ENCODE results near the gene SPDEF. TPM values are rescaled to one million over a fixed set of nuclear protein-coding genes. Genes with fewer than 3 reads are reported as not detected.
A peak's percentile ranks its signal among the peaks of the same experiment; 100 is the strongest.

Gene SPDEF
- total and polyA plus RNA-seq, 2 donors (not counting 1 experiment from before 2014, with no cell fraction given): 0.10 TPM; not detected in 1

DNA sequence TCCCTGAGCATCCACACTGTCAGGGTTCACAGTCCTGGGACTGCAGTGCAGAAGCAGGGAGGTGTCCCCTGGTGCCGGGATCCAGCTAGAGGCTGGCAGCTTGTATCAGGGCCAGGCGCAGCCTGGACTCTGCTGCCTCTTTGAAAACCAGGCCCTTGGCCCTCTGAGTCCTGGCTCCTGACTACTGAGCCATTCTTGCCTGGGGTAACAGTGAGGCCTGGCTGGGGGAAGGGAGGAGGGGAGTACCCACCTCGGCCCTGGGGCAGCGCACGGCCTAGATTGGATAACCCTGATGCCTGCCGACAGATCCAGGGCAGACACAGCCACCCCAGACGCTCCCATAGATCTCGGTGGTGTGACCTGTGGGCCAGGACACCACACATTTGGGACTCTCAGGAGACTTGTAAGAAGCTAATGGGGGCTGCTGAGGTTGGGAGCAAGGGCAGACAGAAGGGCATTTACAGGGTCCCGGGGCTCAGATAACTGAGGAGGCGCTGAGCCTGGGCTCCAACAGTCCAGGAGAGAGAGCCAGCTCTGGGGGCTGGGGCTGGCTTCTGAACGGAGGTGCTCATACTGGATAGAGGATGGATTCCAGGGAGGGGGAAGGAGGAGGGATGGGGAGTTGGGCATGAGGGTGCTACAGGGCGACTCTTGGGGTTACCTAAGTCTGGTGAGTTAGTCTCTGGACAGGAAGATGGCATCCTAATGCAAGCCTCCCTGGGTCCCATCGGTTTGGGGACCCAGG is 30.5 kb downstream of the SPDEF start:
- no peaks in the 10 kb centered on the region for H3K27me3 Mint-ChIP-seq
- Histone ChIP-seq H3K36me3 (replicated peaks in 1 of 2; ENCODE audit: control extremely low read depth in 1 of 2, control insufficient read depth in 1 of 2, extremely low read depth in 1 of 2, insufficient read depth in 2 of 2, low read length in 1 of 2) (no peaks in the 10 kb centered on the region), H3K27ac (ENCODE audit: low read length in 2 of 2) (no peak overlapping the region), H3K79me2 (ENCODE audit: control insufficient read depth, insufficient read depth, low read length) (no peaks in the 10 kb centered on the region), H3K9ac (ENCODE audit: low read length) (no peak overlapping the region), H4K20me1 (ENCODE audit: control insufficient read depth, insufficient read depth, low read length, poor library complexity, severe bottlenecking) (no peaks in the 10 kb centered on the region), H3K4me2 (replicated peaks; ENCODE audit: low read depth, low read length, poor library complexity, severe bottlenecking) (peak overlapping the region; percentile 68), H3K4me3 (ENCODE audit: control extremely low read depth in 1 of 5, extremely low read depth in 1 of 5, insufficient read depth in 1 of 5, low read depth in 2 of 5, low read length in 4 of 5) (no peak overlapping the region), H2AFZ (ENCODE audit: insufficient read depth, low read depth, low read length, poor library complexity, severe bottlenecking) (peak overlapping the region; percentile 75), H3K27me3 (replicated peaks in 1 of 4; ENCODE audit: control extremely low read depth in 1 of 4, control insufficient read depth in 3 of 4, insufficient read depth in 4 of 4, low read length in 3 of 4) (no peaks in the 10 kb centered on the region), H3K4me1 (ENCODE audit: control insufficient read depth in 2 of 2, insufficient read depth in 2 of 2, low read length in 2 of 2) (peaks cover 13 to 20% of the 10 kb centered on the region in 2 donors), H3K9me3 (ENCODE audit: control extremely low read depth in 1 of 3, control insufficient read depth in 2 of 3, insufficient read depth in 1 of 3, low read length in 2 of 3) (no peaks in the 10 kb centered on the region)
- H3K27ac Mint-ChIP-seq: peak overlapping the region; percentile 32
- intact Hi-C loops (cut with micrococcal nuclease): loop anchor here (10.0 kb wide), 1 partner anchor 341 kb away; no protein-coding TSS in a partner anchor
- H3K4me3 Mint-ChIP-seq: peak overlapping the region; percentile 19
- POLR2A ChIA-PET: no interaction called here
- H3K9me3 Mint-ChIP-seq (ENCODE audit: insufficient read depth): no peaks in the 10 kb centered on the region
- DNase-seq: no peak
- CTCF ChIA-PET: interaction anchor here (0.6 to 3.4 kb wide), 2 partner anchors 29 to 84 kb away, joined by 4 to 19 read pairs; no protein-coding TSS in a partner anchor
- 92% methylated on average over 13 of the region's 13 CpGs for WGBS (ENCODE audit: insufficient coverage)
- TF ChIP-seq EZH2 (IDR thresholded peaks at IDR 0.05; ENCODE audit: borderline replicate concordance, insufficient read depth, low read depth, low read length, poor library complexity, severe bottlenecking): no peak
- TF ChIP-seq, protein P1, sequence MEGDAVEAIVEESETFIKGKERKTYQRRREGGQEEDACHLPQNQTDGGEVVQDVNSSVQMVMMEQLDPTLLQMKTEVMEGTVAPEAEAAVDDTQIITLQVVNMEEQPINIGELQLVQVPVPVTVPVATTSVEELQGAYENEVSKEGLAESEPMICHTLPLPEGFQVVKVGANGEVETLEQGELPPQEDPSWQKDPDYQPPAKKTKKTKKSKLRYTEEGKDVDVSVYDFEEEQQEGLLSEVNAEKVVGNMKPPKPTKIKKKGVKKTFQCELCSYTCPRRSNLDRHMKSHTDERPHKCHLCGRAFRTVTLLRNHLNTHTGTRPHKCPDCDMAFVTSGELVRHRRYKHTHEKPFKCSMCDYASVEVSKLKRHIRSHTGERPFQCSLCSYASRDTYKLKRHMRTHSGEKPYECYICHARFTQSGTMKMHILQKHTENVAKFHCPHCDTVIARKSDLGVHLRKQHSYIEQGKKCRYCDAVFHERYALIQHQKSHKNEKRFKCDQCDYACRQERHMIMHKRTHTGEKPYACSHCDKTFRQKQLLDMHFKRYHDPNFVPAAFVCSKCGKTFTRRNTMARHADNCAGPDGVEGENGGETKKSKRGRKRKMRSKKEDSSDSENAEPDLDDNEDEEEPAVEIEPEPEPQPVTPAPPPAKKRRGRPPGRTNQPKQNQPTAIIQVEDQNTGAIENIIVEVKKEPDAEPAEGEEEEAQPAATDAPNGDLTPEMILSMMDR (IDR thresholded peaks at IDR 0.05): no peak
- H3K4me1 Mint-ChIP-seq: peaks cover 15% of the 10 kb centered on the region
- no peak for ATAC-seq (ENCODE audit: low read depth)

DNA sequence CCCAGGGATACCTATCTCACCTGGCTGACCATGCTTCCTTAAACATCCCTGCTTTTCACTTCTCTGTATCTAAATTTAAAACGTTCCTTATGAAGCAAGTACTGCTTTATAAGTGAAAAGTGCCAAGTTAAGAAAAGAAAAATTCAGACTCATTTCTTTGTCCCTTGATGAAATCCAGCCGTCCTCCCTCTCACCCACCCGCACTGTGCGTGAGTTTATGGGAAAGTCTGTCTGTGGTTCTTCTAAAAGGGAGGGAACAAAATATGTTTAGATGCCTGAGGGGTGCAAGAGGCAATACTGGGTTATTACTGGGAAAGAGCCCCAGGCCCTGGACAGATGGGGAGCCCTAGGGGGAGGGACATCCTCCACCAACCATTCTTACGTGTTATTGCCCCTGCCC is 31.2 kb downstream of the SPDEF start:
- no peaks in the 10 kb centered on the region for H3K79me2 ChIP-seq (ENCODE audit: control insufficient read depth, insufficient read depth, low read length)
- H3K36me3 ChIP-seq (replicated peaks in 1 of 2; ENCODE audit: control extremely low read depth in 1 of 2, control insufficient read depth in 1 of 2, extremely low read depth in 1 of 2, insufficient read depth in 2 of 2, low read length in 1 of 2): no peaks in the 10 kb centered on the region
- no peak overlapping the region for H3K9ac ChIP-seq (ENCODE audit: low read length)
- Mint-ChIP-seq H3K4me1 (peaks cover 15% of the 10 kb centered on the region), H3K4me3 (no peak overlapping the region), H3K27ac (no peak overlapping the region), H3K9me3 (ENCODE audit: insufficient read depth) (no peaks in the 10 kb centered on the region), H3K27me3 (no peaks in the 10 kb centered on the region)
- POLR2A ChIA-PET: no interaction called here
- H3K4me1 ChIP-seq (ENCODE audit: control insufficient read depth in 2 of 2, insufficient read depth in 2 of 2, low read length in 2 of 2): peaks cover 13 to 20% of the 10 kb centered on the region in 2 donors
- intact Hi-C loops (cut with micrococcal nuclease): loop anchor here (10.0 kb wide), 1 partner anchor 340 kb away; no protein-coding TSS in a partner anchor
- CTCF ChIA-PET: no interaction called here
- no peak overlapping the region for H2AFZ ChIP-seq (ENCODE audit: insufficient read depth, low read depth, low read length, poor library complexity, severe bottlenecking)
- DNase-seq: no peak
- no peaks in the 10 kb centered on the region for H3K9me3 ChIP-seq (ENCODE audit: control extremely low read depth in 1 of 3, control insufficient read depth in 2 of 3, insufficient read depth in 1 of 3, low read length in 2 of 3)
- no peaks in the 10 kb centered on the region for H3K27me3 ChIP-seq (replicated peaks in 1 of 4; ENCODE audit: control extremely low read depth in 1 of 4, control insufficient read depth in 3 of 4, insufficient read depth in 4 of 4, low read length in 3 of 4)
- H3K4me3 ChIP-seq (ENCODE audit: control extremely low read depth in 1 of 5, extremely low read depth in 1 of 5, insufficient read depth in 1 of 5, low read depth in 2 of 5, low read length in 4 of 5): no peak overlapping the region
- no peak for ATAC-seq (ENCODE audit: low read depth)
- no peak overlapping the region for H3K27ac ChIP-seq (ENCODE audit: low read length in 2 of 2)
- no CpG with 5 or more reads among the region's 5 CpGs for WGBS (ENCODE audit: insufficient coverage)
- no peak for TF ChIP-seq EZH2 (IDR thresholded peaks at IDR 0.05; ENCODE audit: borderline replicate concordance, insufficient read depth, low read depth, low read length, poor library complexity, severe bottlenecking)
- TF ChIP-seq, protein P1 (IDR thresholded peaks at IDR 0.05): no peak
- H4K20me1 ChIP-seq (ENCODE audit: control insufficient read depth, insufficient read depth, low read length, poor library complexity, severe bottlenecking): no peaks in the 10 kb centered on the region
- H3K4me2 ChIP-seq (replicated peaks; ENCODE audit: low read depth, low read length, poor library complexity, severe bottlenecking): no peak overlapping the region

Data from B cell (primary cell).